Suprapubic skin (tissue), 4 donors: ENCODE data around the gene PNCK. TPM values are rescaled to one million over a fixed set of nuclear protein-coding genes. Genes with fewer than 3 reads are reported as not detected.
"Not testable (repeated sequence)": the region's sequence is repeated elsewhere in the genome, so short reads cannot be mapped to it uniquely, and the experiment has no call there.

ENCODE experiments used
- DNase-seq, 2 donors: peaks; one replicate each; pipeline ENCODE4 v3.0.0-alpha.2; 2019; ENCODE audit warnings: low spot score in 2 of 2
- H3K27ac ChIP-seq: fragments of 200-600 bp; sonication (generic); one replicate; pipeline ENCODE4 v1.5.1; 2019
- H3K27me3 ChIP-seq: fragments of 200-600 bp; sonication (generic); one replicate; pipeline ENCODE4 v1.5.1; 2019
- H3K36me3 ChIP-seq: fragments of 200-600 bp; sonication (generic); one replicate; pipeline ENCODE4 v1.5.1; 2019
- H3K4me1 ChIP-seq: fragments of 200-600 bp; sonication (generic); one replicate; pipeline ENCODE4 v1.5.1; 2019
- H3K4me3 ChIP-seq: fragments of 200-600 bp; sonication (generic); one replicate; pipeline ENCODE4 v1.5.1; 2019; ENCODE audit warnings: mild to moderate bottlenecking
- H3K9me3 ChIP-seq: fragments of 200-600 bp; sonication (generic); one replicate; pipeline ENCODE4 v1.5.1; 2019
- EP300 ChIP-seq: sonication (generic); formaldehyde crosslinking; IDR thresholded peaks from one replicate; pipeline ENCODE4 v1.6.1; 2017; ENCODE audit warnings: antibody characterized with exemption
- POLR2A ChIP-seq, 2 donors: fragments of 450-650 bp; IDR thresholded peaks; one replicate each; pipeline ENCODE4 v1.6.1; 2017; ENCODE audit warnings: antibody characterized with exemption in 2 of 2, mild to moderate bottlenecking in 2 of 2, moderate library complexity in 2 of 2
- POLR2AphosphoS5 ChIP-seq, 3 donors: sonication (generic); formaldehyde crosslinking; IDR thresholded peaks; one replicate each; pipeline ENCODE4 v1.6.1; 2017; ENCODE audit warnings: antibody characterized with exemption in 3 of 3
- WGBS: methylation state at CpG from one replicate; pipeline ENCODE4 v1.1.5; 2018; 5-methylcytosine and 5-hydroxymethylcytosine counted together
- total RNA-seq, 4 donors: library from RNA; depleted of rRNA; stranded (reverse); fragments of >200 nt; gene quantifications; one replicate each; pipeline ENCODE4 v1.1.0, GENCODE V29; 2016
- TF ChIP-seq, protein P1 (sequence below), 2 donors: fragments of 200-600 bp in 1 of 2; fragments of 450-650 bp in 1 of 2; sonication (generic) in 1 of 2; IDR thresholded peaks; one replicate each; pipeline ENCODE4 v1.5.1; 2016 to 2019; ENCODE audit warnings: antibody characterized with exemption in 2 of 2, mild to moderate bottlenecking in 1 of 2, moderate library complexity in 1 of 2

PNCK gene
- total RNA-seq, 4 donors from 2014 or later, result 1.2 to 1.8 (median 1.4) TPM

DNA sequence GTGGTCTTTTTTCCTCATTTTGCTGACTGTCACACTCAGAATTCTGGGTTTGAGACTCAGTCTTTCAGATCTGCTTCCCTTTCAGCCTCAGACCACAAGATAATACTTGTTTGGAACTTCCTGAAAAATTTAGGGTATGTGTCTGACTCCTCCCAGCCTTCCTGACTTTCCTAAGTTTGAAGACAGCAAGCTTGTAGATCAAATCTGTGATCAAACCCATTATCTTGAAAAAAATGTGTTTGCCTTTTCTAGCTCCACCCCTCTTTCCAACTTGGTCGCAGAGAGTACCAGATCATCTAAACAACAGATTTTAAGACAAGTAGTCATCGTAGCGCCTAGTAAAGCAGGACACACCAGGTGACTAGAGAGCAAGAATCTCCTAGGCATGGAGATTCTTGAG is 40.6 kb upstream of the PNCK start:
- Histone ChIP-seq H3K9me3 (no peaks in the 10 kb centered on the region), H3K36me3 (peaks cover 23% of the 10 kb centered on the region), H3K27me3 (no peaks in the 10 kb centered on the region), H3K4me1 (no peaks in the 10 kb centered on the region), H3K4me3 (no peak overlapping the region), H3K27ac (no peak overlapping the region)
- 83% methylated on average over 3 of the region's 3 CpGs for WGBS
- no peak for DNase-seq
- TF ChIP-seq, protein P1, sequence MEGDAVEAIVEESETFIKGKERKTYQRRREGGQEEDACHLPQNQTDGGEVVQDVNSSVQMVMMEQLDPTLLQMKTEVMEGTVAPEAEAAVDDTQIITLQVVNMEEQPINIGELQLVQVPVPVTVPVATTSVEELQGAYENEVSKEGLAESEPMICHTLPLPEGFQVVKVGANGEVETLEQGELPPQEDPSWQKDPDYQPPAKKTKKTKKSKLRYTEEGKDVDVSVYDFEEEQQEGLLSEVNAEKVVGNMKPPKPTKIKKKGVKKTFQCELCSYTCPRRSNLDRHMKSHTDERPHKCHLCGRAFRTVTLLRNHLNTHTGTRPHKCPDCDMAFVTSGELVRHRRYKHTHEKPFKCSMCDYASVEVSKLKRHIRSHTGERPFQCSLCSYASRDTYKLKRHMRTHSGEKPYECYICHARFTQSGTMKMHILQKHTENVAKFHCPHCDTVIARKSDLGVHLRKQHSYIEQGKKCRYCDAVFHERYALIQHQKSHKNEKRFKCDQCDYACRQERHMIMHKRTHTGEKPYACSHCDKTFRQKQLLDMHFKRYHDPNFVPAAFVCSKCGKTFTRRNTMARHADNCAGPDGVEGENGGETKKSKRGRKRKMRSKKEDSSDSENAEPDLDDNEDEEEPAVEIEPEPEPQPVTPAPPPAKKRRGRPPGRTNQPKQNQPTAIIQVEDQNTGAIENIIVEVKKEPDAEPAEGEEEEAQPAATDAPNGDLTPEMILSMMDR (IDR thresholded peaks at IDR 0.05), result no peak
- TF ChIP-seq POLR2AphosphoS5 (IDR thresholded peaks at IDR 0.05), result no peak
- TF ChIP-seq POLR2A (IDR thresholded peaks at IDR 0.05), result no peak
- no peak for TF ChIP-seq EP300

DNA sequence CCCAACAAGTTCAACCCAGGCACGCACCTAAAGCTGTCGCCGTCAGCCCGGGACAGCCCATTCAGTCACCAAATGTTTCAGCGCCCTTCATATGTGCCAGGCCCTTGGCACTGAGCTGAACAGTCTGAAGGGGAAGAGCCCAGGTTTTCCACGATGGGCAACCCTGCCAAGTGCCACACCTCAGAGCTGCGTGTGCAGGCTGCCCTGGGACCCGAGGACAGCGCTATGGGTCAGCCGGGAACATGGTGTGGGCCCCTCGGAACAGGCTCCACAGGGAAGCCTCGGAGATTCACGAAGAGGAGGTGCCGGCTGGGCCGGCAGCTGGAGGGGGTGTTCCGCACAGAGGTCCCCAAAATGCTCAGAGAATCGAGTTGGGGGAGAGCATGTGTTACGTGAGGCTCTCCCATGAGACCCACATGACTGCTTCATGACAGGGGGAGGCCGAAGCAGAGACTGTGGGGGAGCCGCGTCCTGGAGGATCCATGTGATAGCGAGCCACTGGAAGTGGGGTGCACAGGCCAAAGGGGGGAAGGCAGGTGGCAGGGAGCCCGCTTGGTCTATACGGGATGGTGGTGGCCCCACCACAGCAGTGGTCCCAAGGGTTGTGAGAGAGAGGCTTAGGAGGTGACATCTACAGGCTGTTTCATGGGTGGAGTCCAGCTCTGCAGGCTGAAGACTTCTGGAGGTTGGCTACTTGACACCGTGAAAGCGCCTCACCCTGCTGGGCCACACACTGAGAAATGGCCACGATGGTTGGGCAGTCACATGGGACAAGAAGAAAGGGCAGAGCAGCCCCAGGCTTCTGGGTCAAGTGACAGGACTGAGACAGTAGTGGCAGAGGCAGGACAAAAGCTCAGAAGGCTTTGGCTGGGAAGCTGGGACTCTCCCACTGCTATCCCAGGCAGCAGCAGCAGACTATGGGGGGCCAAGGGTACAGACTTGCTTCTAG is 36.4 kb upstream of the PNCK start:
- H3K4me1 ChIP-seq, result peaks cover 13% of the 10 kb centered on the region
- 84% methylated on average over 20 of the region's 27 CpGs for WGBS
- peaks cover 11% of the 10 kb centered on the region for H3K36me3 ChIP-seq

DNA sequence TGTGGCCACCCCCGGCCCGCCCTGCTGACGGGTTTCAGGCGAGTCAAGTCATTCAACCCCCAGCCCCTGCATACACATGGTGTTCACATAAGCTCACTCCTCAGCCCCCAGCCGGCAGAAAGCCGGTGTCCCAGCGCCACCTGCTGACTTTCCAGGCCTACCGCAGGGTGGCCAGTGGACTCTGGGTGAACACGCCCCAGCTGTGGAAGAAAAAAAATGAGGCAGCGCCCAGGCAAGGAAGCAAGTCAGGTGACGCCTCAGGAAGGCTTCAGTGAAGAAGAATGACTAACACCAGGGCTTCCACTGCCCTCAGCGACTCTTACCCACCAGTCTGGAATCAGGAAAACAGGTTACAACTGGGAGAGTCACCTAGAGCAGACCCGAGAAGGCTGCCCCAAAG is 34.8 kb upstream of the PNCK start:
- WGBS, result 28% methylated on average over 10 of the region's 13 CpGs
- Histone ChIP-seq H3K36me3 (peaks cover 9% of the 10 kb centered on the region), H3K4me3 (no peak overlapping the region), H3K9me3 (no peaks in the 10 kb centered on the region), H3K4me1 (peaks cover 23% of the 10 kb centered on the region), H3K27ac (no peak overlapping the region), H3K27me3 (no peaks in the 10 kb centered on the region)
- TF ChIP-seq EP300, result no peak
- TF ChIP-seq, protein P1 (IDR thresholded peaks at IDR 0.05), result peak; percentile 42 to 62
- peak in 1 of 2 donors; percentile 85 for DNase-seq

More for the DNA sequence above, 36.4 kb upstream of the PNCK start:
- Histone ChIP-seq H3K9me3 (no peaks in the 10 kb centered on the region), H3K27ac (no peak overlapping the region), H3K27me3 (no peaks in the 10 kb centered on the region), H3K4me3 (no peak overlapping the region)
- no peak for DNase-seq
- TF ChIP-seq EP300 (no peak), POLR2AphosphoS5 (IDR thresholded peaks at IDR 0.05) (no peak), POLR2A (IDR thresholded peaks at IDR 0.05) (no peak)
- TF ChIP-seq, protein P1 (IDR thresholded peaks at IDR 0.05), result no peak

DNA sequence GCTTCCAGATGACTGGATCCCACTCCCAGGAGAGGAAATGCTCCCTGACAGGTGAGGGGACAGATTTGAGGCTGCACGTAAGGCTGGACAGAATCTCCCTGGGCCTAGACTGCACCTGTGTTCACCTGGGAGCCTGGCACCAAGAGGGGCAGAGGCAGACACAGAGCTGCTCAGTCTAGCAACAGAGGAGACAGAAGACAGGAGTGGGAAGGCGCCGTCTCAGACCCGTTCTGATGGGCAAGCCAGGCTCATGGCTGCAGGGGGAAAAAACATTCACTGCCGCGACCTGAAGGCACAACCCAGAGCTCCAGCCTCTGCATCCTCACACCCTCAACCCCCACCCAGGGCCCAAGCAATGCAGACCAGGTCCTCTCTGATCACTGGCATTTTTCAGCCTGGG is 33.8 kb upstream of the PNCK start:
- no peaks in the 10 kb centered on the region for H3K9me3 ChIP-seq
- H3K27ac ChIP-seq, result no peak overlapping the region
- H3K4me1 ChIP-seq, result peaks cover 31% of the 10 kb centered on the region
- no peaks in the 10 kb centered on the region for H3K27me3 ChIP-seq
- DNase-seq, result no peak
- no peak overlapping the region for H3K4me3 ChIP-seq
- H3K36me3 ChIP-seq, result peaks cover 11% of the 10 kb centered on the region
- WGBS, result 83% methylated on average over 6 of the region's 6 CpGs
- TF ChIP-seq, protein P1 (IDR thresholded peaks at IDR 0.05), result no peak
- TF ChIP-seq POLR2AphosphoS5 (IDR thresholded peaks at IDR 0.05), result no peak
- no peak for TF ChIP-seq POLR2A (IDR thresholded peaks at IDR 0.05)
- TF ChIP-seq EP300, result no peak

DNA sequence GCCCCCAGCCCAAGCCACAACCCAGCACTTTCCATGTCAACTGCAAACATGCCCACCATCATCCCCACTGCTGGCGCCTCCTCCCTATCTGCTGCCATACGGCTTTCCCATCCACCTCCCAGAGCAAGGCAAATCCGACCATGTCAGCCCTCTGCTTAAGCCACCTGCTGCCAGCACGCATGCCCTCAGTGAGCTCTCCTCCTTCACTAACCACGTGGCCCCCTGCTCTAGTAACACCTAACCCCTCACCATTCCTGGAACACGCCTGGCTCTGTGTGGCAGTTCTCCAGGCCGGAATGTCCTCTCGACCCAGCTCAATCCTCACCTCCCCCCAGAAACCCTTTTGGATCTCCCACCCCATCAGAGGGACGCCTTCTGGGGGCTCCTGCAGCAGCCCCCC is 33.2 kb upstream of the PNCK start:
- Histone ChIP-seq H3K27ac (no peak overlapping the region), H3K36me3 (peaks cover 11% of the 10 kb centered on the region), H3K9me3 (no peaks in the 10 kb centered on the region), H3K4me1 (peaks cover 31% of the 10 kb centered on the region), H3K27me3 (no peaks in the 10 kb centered on the region), H3K4me3 (no peak overlapping the region)
- WGBS, result 68% methylated on average over 9 of the region's 9 CpGs
- no peak for DNase-seq
- TF ChIP-seq EP300 (no peak), POLR2AphosphoS5 (IDR thresholded peaks at IDR 0.05) (no peak), POLR2A (IDR thresholded peaks at IDR 0.05) (no peak)
- TF ChIP-seq, protein P1 (IDR thresholded peaks at IDR 0.05), result no peak

DNA sequence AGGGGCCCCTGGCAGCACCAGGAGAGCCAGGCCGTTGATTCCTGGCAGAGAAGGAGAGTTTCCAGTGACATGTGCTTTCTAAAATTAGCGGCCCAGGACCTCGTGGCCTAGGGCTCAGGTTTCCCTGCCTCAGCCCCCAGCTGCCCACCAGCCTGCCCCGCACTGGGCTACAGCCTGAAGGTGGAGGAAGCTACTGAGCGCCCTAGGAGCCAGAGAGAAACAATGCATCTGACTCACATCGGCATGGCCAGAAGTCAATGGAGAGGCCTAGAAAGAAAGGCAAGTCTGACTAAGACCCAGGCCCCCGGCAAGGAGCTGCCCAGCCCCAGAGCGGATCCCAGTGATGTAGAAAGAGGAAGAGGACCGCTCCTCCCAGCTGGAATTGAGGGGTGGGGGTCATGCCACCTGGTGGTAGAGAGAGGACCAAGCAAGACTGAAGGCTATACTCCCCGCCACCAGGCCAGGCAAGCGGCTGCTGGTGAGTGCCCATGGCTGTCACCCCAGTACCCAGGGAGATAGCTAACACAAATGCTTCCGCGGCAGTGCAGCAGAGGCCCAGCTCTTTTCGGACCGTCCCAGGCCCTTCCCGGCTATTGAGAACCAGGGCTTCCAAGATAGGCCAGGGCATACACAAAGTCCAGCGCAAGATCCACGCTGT is 31.9 kb upstream of the PNCK start:
- H3K4me3 ChIP-seq, H3K9me3 ChIP-seq, H3K27me3 ChIP-seq, H3K27ac ChIP-seq, DNase-seq: not testable (repeated sequence)
- 64% methylated on average over 14 of the region's 18 CpGs for WGBS
- Histone ChIP-seq H3K36me3 (peaks cover 13% of the 10 kb centered on the region), H3K4me1 (peaks cover 40% of the 10 kb centered on the region)

DNA sequence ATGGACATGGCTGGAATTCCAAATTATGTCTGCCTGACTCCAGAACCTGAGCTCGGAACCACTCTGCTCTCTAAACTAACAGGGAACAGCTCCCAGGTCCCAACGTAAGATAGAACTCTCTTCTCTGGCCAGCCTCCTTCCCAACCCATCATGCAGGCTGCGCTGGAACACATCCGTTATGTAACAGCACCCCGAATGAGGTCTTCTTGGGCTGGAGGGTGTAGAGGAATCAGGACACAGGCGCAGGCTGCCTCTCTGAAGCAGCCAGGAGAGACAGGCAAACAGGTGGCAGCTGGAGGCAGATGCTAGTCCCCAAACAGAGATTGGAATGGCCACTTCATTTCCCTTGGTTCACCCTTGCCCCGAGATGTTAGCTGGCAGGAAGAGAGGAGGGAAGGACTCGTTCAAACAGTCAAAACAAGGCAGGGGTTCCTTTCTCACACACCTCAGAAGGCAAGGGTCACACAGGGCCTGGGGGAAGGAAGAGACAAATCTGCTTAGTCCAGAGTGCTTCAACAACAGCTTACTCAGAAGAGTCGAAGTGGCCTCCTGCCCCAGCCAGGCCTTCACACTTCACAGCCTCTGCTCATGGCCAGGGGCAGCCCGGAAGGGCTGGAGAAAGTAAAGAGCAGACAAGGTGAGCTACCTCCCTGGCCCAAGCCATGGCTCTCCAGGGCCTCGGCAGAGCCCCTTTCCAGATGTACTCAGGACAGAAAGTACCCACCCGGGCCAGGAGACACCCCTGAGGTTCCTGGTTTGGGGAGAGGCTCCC is 31.2 kb upstream of the PNCK start:
- not testable (repeated sequence) for H3K36me3 ChIP-seq, H3K27me3 ChIP-seq, DNase-seq, H3K9me3 ChIP-seq, H3K4me3 ChIP-seq
- Histone ChIP-seq H3K27ac (peak overlapping the region; percentile 14), H3K4me1 (peaks cover 46% of the 10 kb centered on the region)
- WGBS, result 67% methylated on average over 12 of the region's 12 CpGs
